Diencephalon (tissue), 1 donor: ENCODE data around the gene PACRGL. TPM values are rescaled to one million over a fixed set of nuclear protein-coding genes. Genes with fewer than 3 reads are reported as not detected.

Experiments
- total RNA-seq: library from RNA; depleted of rRNA; stranded (reverse); fragments of >200 nt; gene quantifications from one replicate; pipeline ENCODE4 v1.2.3, GENCODE V29; 2014

Gene PACRGL
- total RNA-seq, result 57.9 TPM

DNA sequence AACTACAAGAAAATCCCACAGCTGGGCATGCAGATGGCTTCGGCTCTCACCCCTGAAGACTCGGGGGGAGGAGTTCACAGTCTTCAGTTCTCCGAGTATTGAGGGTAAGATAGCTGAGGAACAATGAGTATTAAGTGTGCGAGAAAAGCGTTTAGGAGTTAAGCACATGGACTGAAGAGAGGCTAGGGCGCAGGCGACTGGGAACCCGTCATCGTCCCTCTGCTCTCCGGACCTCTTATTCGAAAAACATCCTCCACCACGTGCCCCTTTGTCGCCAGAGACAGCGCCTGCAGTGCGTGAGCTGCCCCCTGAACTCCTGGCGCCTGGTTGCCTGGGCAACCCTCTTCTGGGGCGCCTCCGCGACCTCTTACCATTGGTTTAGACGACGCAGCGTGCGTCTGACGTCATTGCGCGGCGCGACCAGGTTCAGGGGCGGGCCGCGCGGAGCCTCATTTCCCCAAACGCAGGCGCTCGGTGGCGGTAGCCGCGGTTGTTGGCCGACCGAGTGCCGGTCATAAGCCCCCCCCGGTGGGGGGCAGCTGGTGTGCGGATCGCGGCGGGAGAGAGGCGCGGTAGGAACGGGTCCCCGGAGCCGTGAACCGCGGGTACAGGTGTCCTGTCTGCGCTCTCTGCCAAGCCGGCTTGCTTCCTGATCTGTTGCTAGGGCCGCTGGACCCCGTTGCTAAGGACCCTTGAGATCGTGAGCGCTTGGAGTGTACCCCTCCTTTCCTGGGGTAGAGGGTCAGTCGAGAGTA, at the start of gene PACRGL:
Gene PACRGL (plus strand): TSS at position 452 of the 755 bp plus-strand sequence. CDS start 4,024 bp downstream, outside the sequence.

